ENCODE results near the gene NAV2.
A peak's percentile ranks its signal among the peaks of the same experiment; 100 is the strongest.

- no peak for TF ChIP-seq CTCF (IDR thresholded peaks at IDR 0.05)
- TF ChIP-seq EP300 (IDR thresholded peaks at IDR 0.05) = peak in 1 of 2 donors; percentile 66
- no peak for TF ChIP-seq POLR2A (IDR thresholded peaks at IDR 0.05)
These were observed 15.8 kb downstream of the NAV2 start for GRCh38 chr11:19728436-19728835.
